ENCODE data around the gene RANBP10.

DNA sequence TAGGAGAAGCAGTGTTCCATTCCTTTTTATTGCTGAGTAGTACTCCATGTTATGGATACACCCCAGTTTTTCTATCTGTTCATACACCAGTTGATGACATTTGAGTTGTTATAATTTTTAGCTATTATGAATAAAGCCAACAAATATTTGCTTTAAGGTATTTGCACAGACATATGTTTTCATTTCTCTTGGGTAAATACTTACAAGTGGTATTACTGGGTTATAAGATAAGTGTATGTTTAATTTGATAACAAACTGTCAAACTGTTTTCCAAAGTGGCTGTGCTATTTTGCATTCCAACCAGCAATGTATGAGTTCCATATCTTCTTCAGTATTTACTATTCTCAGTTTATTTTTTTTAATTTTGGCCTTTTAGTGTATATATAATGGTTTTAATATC, 59.5 kb downstream of the RANBP10 start:
- TF ChIP-seq, protein P1, sequence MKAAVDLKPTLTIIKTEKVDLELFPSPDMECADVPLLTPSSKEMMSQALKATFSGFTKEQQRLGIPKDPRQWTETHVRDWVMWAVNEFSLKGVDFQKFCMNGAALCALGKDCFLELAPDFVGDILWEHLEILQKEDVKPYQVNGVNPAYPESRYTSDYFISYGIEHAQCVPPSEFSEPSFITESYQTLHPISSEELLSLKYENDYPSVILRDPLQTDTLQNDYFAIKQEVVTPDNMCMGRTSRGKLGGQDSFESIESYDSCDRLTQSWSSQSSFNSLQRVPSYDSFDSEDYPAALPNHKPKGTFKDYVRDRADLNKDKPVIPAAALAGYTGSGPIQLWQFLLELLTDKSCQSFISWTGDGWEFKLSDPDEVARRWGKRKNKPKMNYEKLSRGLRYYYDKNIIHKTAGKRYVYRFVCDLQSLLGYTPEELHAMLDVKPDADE (IDR thresholded peaks at IDR 0.05), result no peak
- TF ChIP-seq CTCF (conservative IDR thresholded peaks at IDR 0.05; ENCODE audit: low read depth in 2 of 2), result no peak
- no peak for TF ChIP-seq CREB1 (CRISPR knock-in tag; IDR thresholded peaks at IDR 0.05; ENCODE audit: low read depth)
- TF ChIP-seq EZH2 (IDR thresholded peaks at IDR 0.05; ENCODE audit: low read depth, unreplicated experiment), result no peak
- no peak for TF ChIP-seq REST (IDR thresholded peaks at IDR 0.05; ENCODE audit: unreplicated experiment)
- TF ChIP-seq EZH2phosphoT487 (IDR thresholded peaks at IDR 0.05; ENCODE audit: unreplicated experiment), result no peak
